Neuronal stem cell (in vitro differentiated cells): ENCODE data around the gene CACNG1.

ENCODE experiments used
- DNase-seq: peaks from one replicate; pipeline ENCODE4 v3.0.0-alpha.2; 2013; ENCODE audit warnings: low spot score
- H2AFZ ChIP-seq: one replicate; pipeline ENCODE4 v1.6.1; 2013; ENCODE audit warnings: mild to moderate bottlenecking, low read length, inconsistent platforms
- H2AK5ac ChIP-seq: 2 replicates; pipeline ENCODE4 v1.6.1; 2013; ENCODE audit warnings: low read depth, mild to moderate bottlenecking, inconsistent platforms, low read length, moderate library complexity, mixed read lengths
- H2BK120ac ChIP-seq: 2 replicates; pipeline ENCODE4 v1.6.1; 2013; ENCODE audit warnings: low read depth, mild to moderate bottlenecking, inconsistent platforms, low read length, moderate library complexity, mixed read lengths
- H2BK12ac ChIP-seq: one replicate; pipeline ENCODE4 v1.6.1; 2013; ENCODE audit warnings: low read length, inconsistent platforms
- H2BK15ac ChIP-seq: 2 replicates; pipeline ENCODE4 v1.6.1; 2013; ENCODE audit warnings: mild to moderate bottlenecking, low read length, inconsistent platforms, mixed read lengths
- H2BK5ac ChIP-seq: one replicate; pipeline ENCODE4 v1.6.1; 2013; ENCODE audit warnings: inconsistent platforms, mild to moderate bottlenecking, low read length, moderate library complexity
- H3K14ac ChIP-seq: one replicate; pipeline ENCODE4 v1.6.1; 2013; ENCODE audit warnings: low read length, inconsistent platforms
- H3K18ac ChIP-seq: 2 replicates; pipeline ENCODE4 v1.6.1; 2013; ENCODE audit warnings: low read length, inconsistent platforms
- H3K23ac ChIP-seq: 2 replicates; pipeline ENCODE4 v1.6.1; 2013; ENCODE audit warnings: low read depth, mild to moderate bottlenecking, mixed read lengths, low read length, inconsistent platforms; ENCODE audit not compliant: poor library complexity
- H3K27ac ChIP-seq: replicated peaks from 3 replicates; pipeline ENCODE4 v1.5.1; 2013; ENCODE audit warnings: low read length, inconsistent platforms
- H3K27me3 ChIP-seq, 3 experiments: 2 replicates each; pipeline ENCODE4 v1.6.1; 2013; ENCODE audit warnings: low read length in 3 of 3, mild to moderate bottlenecking in 2 of 3, inconsistent platforms in 1 of 3, low read depth in 1 of 3, mixed read lengths in 1 of 3, moderate library complexity in 1 of 3; ENCODE audit not compliant: control insufficient read depth in 3 of 3, insufficient read depth in 3 of 3
- H3K36me3 ChIP-seq, 2 donors: replicated peaks in 1 of 2; 2 replicates each; pipeline ENCODE4 v1.6.1; 2013; ENCODE audit warnings: low read length in 2 of 2; ENCODE audit not compliant: control insufficient read depth in 2 of 2, insufficient read depth in 2 of 2
- H3K4ac ChIP-seq: 2 replicates; pipeline ENCODE4 v1.6.1; 2013; ENCODE audit warnings: inconsistent platforms, mild to moderate bottlenecking, low read length, moderate library complexity
- H3K4me1 ChIP-seq, 2 donors: 1 replicate in 1 of 2; 2 replicates in 1 of 2; pipeline ENCODE4 v1.6.1; 2013; ENCODE audit warnings: low read length in 2 of 2, low read depth in 1 of 2; ENCODE audit not compliant: control insufficient read depth in 2 of 2, insufficient read depth in 1 of 2
- H3K4me2 ChIP-seq: one replicate; pipeline ENCODE4 v1.6.1; 2013; ENCODE audit warnings: mild to moderate bottlenecking, low read length, inconsistent platforms; ENCODE audit not compliant: insufficient read depth, poor library complexity, severe bottlenecking
- H3K4me3 ChIP-seq, 2 donors: 2 replicates each; pipeline ENCODE4 v1.5.1; 2013; ENCODE audit warnings: low read length in 2 of 2, mild to moderate bottlenecking in 2 of 2, inconsistent platforms in 1 of 2, moderate library complexity in 1 of 2
- H3K79me1 ChIP-seq: one replicate; pipeline ENCODE4 v1.6.1; 2013; ENCODE audit warnings: low read depth, mild to moderate bottlenecking, inconsistent platforms, low read length, moderate library complexity
- H3K9ac ChIP-seq: one replicate; pipeline ENCODE4 v1.6.1; 2013; ENCODE audit warnings: mild to moderate bottlenecking, low read depth, low read length, inconsistent platforms; ENCODE audit not compliant: poor library complexity
- H3K9me3 ChIP-seq, 2 donors: replicated peaks in 1 of 2; 2 replicates each; pipeline versions ENCODE3 to v1.6.1; 2013; ENCODE audit warnings: low read length in 2 of 2, mild to moderate bottlenecking in 2 of 2, inconsistent platforms in 1 of 2, low read depth in 1 of 2, mixed read lengths in 1 of 2, moderate library complexity in 1 of 2; ENCODE audit not compliant: control insufficient read depth in 2 of 2, insufficient read depth in 1 of 2
- H4K8ac ChIP-seq: one replicate; pipeline ENCODE4 v1.6.1; 2013; ENCODE audit warnings: low read depth, mild to moderate bottlenecking, inconsistent platforms, low read length, moderate library complexity
- H4K91ac ChIP-seq: one replicate; pipeline ENCODE4 v1.6.1; 2013; ENCODE audit warnings: low read length, low read depth, mild to moderate bottlenecking, inconsistent platforms; ENCODE audit not compliant: poor library complexity
- WGBS, 2 donors: extraction: QIAGEN DNeasy Blood & Tissue Kit; methylation state at CpG; one replicate each; pipeline ENCODE4 v1.1.7; 2013; ENCODE audit warnings: missing lambda C conversion rate in 2 of 2, mixed read lengths in 1 of 2; ENCODE audit not compliant: insufficient read length in 2 of 2, insufficient replicate concordance in 1 of 2; ENCODE audit errors: extremely low coverage in 2 of 2; 5-methylcytosine and 5-hydroxymethylcytosine counted together

CACNG1 gene

GRCh38 chr17:67017910-67018309, 26.4 kb upstream of the CACNG1 start:
- Histone ChIP-seq H3K4me1 (peaks cover 4 to 15% of the 10 kb centered on the region in 2 donors), H2BK12ac (no peak overlapping the region), H2BK15ac (no peak overlapping the region), H2AK5ac (no peak overlapping the region), H3K27me3 (no peaks in the 10 kb centered on the region), H4K91ac (no peak overlapping the region), H3K4me3 (no peak overlapping the region), H3K4me2 (no peak overlapping the region), H3K4ac (no peak overlapping the region), H3K23ac (no peak overlapping the region), H2BK5ac (no peak overlapping the region), H2BK120ac (no peak overlapping the region), H3K14ac (no peak overlapping the region), H3K27ac (no peak overlapping the region), H3K9me3 (no peaks in the 10 kb centered on the region), H3K79me1 (no peaks in the 10 kb centered on the region), H3K18ac (peak overlapping the region; percentile 24), H4K8ac (no peak overlapping the region), H2AFZ (no peak overlapping the region), H3K9ac (no peak overlapping the region), H3K36me3 (peaks cover 0 to 25% of the 10 kb centered on the region in 2 donors)
- DNase-seq: no peak
- no CpG with 5 or more reads among the region's 14 CpGs for WGBS, 2 donors

- Histone ChIP-seq H2BK15ac (no peak overlapping the region), H4K91ac (peak overlapping the region; percentile 69), H2BK12ac (no peak overlapping the region), H3K4ac (no peak overlapping the region), H3K9me3 (no peaks in the 10 kb centered on the region), H2BK120ac (no peak overlapping the region), H3K4me3 (no peak overlapping the region), H4K8ac (no peak overlapping the region), H3K27ac (no peak overlapping the region), H2AK5ac (peak overlapping the region; percentile 54), H3K4me1 (peaks cover 4 to 15% of the 10 kb centered on the region in 2 donors), H3K36me3 (peaks cover 0 to 26% of the 10 kb centered on the region in 2 donors), H3K4me2 (no peak overlapping the region), H3K79me1 (no peaks in the 10 kb centered on the region), H3K9ac (no peak overlapping the region), H3K27me3 (no peaks in the 10 kb centered on the region), H2AFZ (no peak overlapping the region), H3K18ac (no peak overlapping the region), H3K23ac (no peak overlapping the region), H3K14ac (no peak overlapping the region), H2BK5ac (no peak overlapping the region)
- no CpG with 5 or more reads among the region's 12 CpGs for WGBS, 2 donors
- no peak for DNase-seq
Observed at GRCh38 chr17:67018471-67019434, 25.6 kb upstream of the CACNG1 start.

- H2BK12ac ChIP-seq: no peak overlapping the region
Observed at GRCh38 chr17:67019809-67020208, 24.5 kb upstream of the CACNG1 start.

GRCh38 chr17:67020293-67020766, 24.0 kb upstream of the CACNG1 start:
- Histone ChIP-seq H2BK5ac (no peak overlapping the region), H2BK12ac (no peak overlapping the region), H3K79me1 (no peaks in the 10 kb centered on the region), H2AK5ac (peak overlapping the region; percentile 88), H3K27me3 (no peaks in the 10 kb centered on the region), H3K23ac (no peak overlapping the region), H3K4me1 (peaks cover 4 to 10% of the 10 kb centered on the region in 2 donors), H2BK120ac (no peak overlapping the region), H3K36me3 (peaks cover 0 to 39% of the 10 kb centered on the region in 2 donors), H3K27ac (no peak overlapping the region), H3K9ac (no peak overlapping the region), H3K14ac (no peak overlapping the region), H2BK15ac (no peak overlapping the region), H4K91ac (no peak overlapping the region), H3K4me2 (no peak overlapping the region), H4K8ac (no peak overlapping the region), H3K4me3 (no peak overlapping the region), H3K18ac (peak overlapping the region; percentile 61), H3K9me3 (no peaks in the 10 kb centered on the region), H2AFZ (no peak overlapping the region), H3K4ac (no peak overlapping the region)
- WGBS, 2 donors: no CpG with 5 or more reads among the region's 11 CpGs
- DNase-seq: no peak

More at GRCh38 chr17:67019809-67020208, 24.5 kb upstream of the CACNG1 start:
- Histone ChIP-seq H3K23ac (no peak overlapping the region), H2AFZ (no peak overlapping the region), H2BK5ac (no peak overlapping the region), H3K4me2 (no peak overlapping the region), H3K4me3 (no peak overlapping the region), H3K27me3 (no peaks in the 10 kb centered on the region), H2BK120ac (no peak overlapping the region), H4K8ac (no peak overlapping the region), H3K79me1 (no peaks in the 10 kb centered on the region), H4K91ac (no peak overlapping the region), H3K14ac (no peak overlapping the region), H3K36me3 (peaks cover 0 to 34% of the 10 kb centered on the region in 2 donors), H3K4me1 (peaks cover 4 to 12% of the 10 kb centered on the region in 2 donors), H2BK15ac (no peak overlapping the region), H3K9me3 (no peaks in the 10 kb centered on the region), H3K4ac (no peak overlapping the region), H3K9ac (no peak overlapping the region), H2AK5ac (peak overlapping the region; percentile 88), H3K27ac (no peak overlapping the region), H3K18ac (peak overlapping the region; percentile 61)
- WGBS, 2 donors: no CpG with 5 or more reads among the region's 8 CpGs
- no peak for DNase-seq
